Parathyroid adenoma (tissue), 2 donors: ENCODE data around the gene SPRED3.

ENCODE experiments used
- H2AFZ ChIP-seq: fragments of 300-600 bp; sonication (generic); one replicate; pipeline ENCODE4 v1.7.0; 2017; ENCODE audit warnings: antibody characterized with exemption, mild to moderate bottlenecking
- H3K27ac ChIP-seq: fragments of 300-600 bp; sonication (generic); one replicate; pipeline ENCODE4 v1.7.0; 2017
- H3K27me3 ChIP-seq: fragments of 300-600 bp; sonication (generic); one replicate; pipeline ENCODE4 v1.7.0; 2017; ENCODE audit warnings: low read length; ENCODE audit not compliant: control insufficient read depth, insufficient read depth
- H3K36me3 ChIP-seq: fragments of 300-600 bp; sonication (generic); one replicate; pipeline ENCODE4 v1.7.0; 2017; ENCODE audit warnings: low read length; ENCODE audit not compliant: control insufficient read depth, insufficient read depth
- H3K4me1 ChIP-seq: fragments of 300-600 bp; sonication (generic); one replicate; pipeline ENCODE4 v1.7.0; 2017; ENCODE audit warnings: control low read depth
- H3K4me2 ChIP-seq: fragments of 300-600 bp; sonication (generic); one replicate; pipeline ENCODE4 v1.7.0; 2017; ENCODE audit warnings: low read length
- H3K4me3 ChIP-seq: fragments of 300-600 bp; sonication (generic); one replicate; pipeline ENCODE4 v1.7.0; 2017; ENCODE audit warnings: low read depth, low read length
- H3K79me2 ChIP-seq: fragments of 300-600 bp; sonication (generic); one replicate; pipeline ENCODE4 v1.7.0; 2017; ENCODE audit warnings: control low read depth
- H3K9ac ChIP-seq: fragments of 300-600 bp; sonication (generic); one replicate; pipeline ENCODE4 v1.7.0; 2017; ENCODE audit warnings: mild to moderate bottlenecking
- H3K9me3 ChIP-seq: fragments of 300-600 bp; sonication (generic); one replicate; pipeline ENCODE4 v1.7.0; 2017; ENCODE audit warnings: low read length; ENCODE audit not compliant: control insufficient read depth
- CTCF ChIP-seq: fragments of 300-600 bp; sonication (generic); IDR thresholded peaks from one replicate; pipeline ENCODE4 v1.7.0; 2017; ENCODE audit warnings: antibody characterized with exemption, mild to moderate bottlenecking
- donor health status: primary hyperparathyroidism.

SPRED3 gene

GRCh38 chr19:38351865-38352395 is 36.6 kb upstream of the SPRED3 start:
- Histone ChIP-seq H3K4me1 (no peaks in the 10 kb centered on the region), H3K9me3 (no peaks in the 10 kb centered on the region), H3K79me2 (no peaks in the 10 kb centered on the region), H2AFZ (no peak overlapping the region), H3K36me3 (no peaks in the 10 kb centered on the region), H3K9ac (no peak overlapping the region), H3K27ac (no peak overlapping the region), H3K4me2 (no peak overlapping the region), H3K4me3 (no peak overlapping the region), H3K27me3 (no peaks in the 10 kb centered on the region)
- TF ChIP-seq CTCF: no peak

GRCh38 chr19:38352611-38353010 is 35.9 kb upstream of the SPRED3 start:
- H3K36me3 ChIP-seq: no peaks in the 10 kb centered on the region
- no peak for TF ChIP-seq CTCF
- no peaks in the 10 kb centered on the region for H3K9me3 ChIP-seq
- no peaks in the 10 kb centered on the region for H3K4me1 ChIP-seq
- H3K27me3 ChIP-seq: no peaks in the 10 kb centered on the region
- no peaks in the 10 kb centered on the region for H3K79me2 ChIP-seq
- H2AFZ ChIP-seq: no peak overlapping the region
- H3K9ac ChIP-seq: no peak overlapping the region
- no peak overlapping the region for H3K4me2 ChIP-seq
- H3K27ac ChIP-seq: no peak overlapping the region
- no peak overlapping the region for H3K4me3 ChIP-seq

GRCh38 chr19:38355728-38356725 is 32.5 kb upstream of the SPRED3 start:
- Histone ChIP-seq H2AFZ (no peak overlapping the region), H3K27ac (no peak overlapping the region), H3K79me2 (no peaks in the 10 kb centered on the region), H3K9ac (no peak overlapping the region), H3K4me1 (no peaks in the 10 kb centered on the region), H3K4me2 (no peak overlapping the region), H3K9me3 (no peaks in the 10 kb centered on the region), H3K27me3 (no peaks in the 10 kb centered on the region), H3K4me3 (no peak overlapping the region), H3K36me3 (no peaks in the 10 kb centered on the region)
- no peak for TF ChIP-seq CTCF

- Histone ChIP-seq H3K9ac (no peak overlapping the region), H3K4me1 (no peaks in the 10 kb centered on the region), H3K79me2 (no peaks in the 10 kb centered on the region), H3K27ac (no peak overlapping the region), H3K4me2 (no peak overlapping the region), H3K9me3 (no peaks in the 10 kb centered on the region), H3K4me3 (no peak overlapping the region), H3K27me3 (no peaks in the 10 kb centered on the region), H2AFZ (no peak overlapping the region), H3K36me3 (no peaks in the 10 kb centered on the region)
- TF ChIP-seq CTCF: no peak
Measured at GRCh38 chr19:38358071-38358470, 30.4 kb upstream of the SPRED3 start.
